Measurements from ENCODE around the gene KREMEN1.

Gene KREMEN1

DNA sequence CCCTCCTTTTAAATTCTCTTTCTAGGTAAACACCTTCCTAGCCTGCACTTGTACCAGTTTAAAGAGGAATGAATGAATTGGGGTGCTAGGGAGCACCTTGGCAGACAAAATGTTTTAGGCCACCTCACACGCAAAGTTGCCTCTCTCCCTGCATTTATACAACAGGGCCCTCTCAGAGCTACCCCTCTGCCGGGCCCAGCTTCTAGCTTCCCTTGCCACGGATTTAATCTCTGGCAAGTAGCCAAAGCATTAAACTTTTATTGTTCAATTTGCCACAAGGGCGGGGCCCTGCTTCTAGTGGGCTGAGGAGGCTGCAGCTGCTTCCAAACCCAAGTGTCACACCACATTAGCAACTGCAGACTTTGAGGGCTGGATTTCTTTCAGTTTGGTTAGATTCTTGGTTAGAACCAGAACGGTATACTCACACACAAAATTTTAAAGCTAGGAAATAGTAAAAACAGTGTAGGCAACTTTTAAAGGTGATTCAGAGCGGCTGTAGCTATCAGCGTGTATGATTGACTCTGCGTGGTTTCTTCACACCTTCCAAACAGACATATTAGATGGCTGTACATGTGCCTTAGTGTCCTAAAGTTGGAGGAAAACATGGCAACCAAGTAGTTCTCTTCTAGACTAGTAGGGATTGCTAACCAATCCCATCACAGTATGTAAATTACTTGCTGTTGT is 6.5 kb downstream of the KREMEN1 start:
- H3K27me3 ChIP-seq (ENCODE audit: insufficient read depth, poor library complexity, severe bottlenecking) = peaks cover 13% of the 10 kb centered on the region
- TF ChIP-seq SPI1 (IDR thresholded peaks at IDR 0.05; ENCODE audit: borderline replicate concordance, low read depth) (no peak), POLR2AphosphoS5 (IDR thresholded peaks at IDR 0.05; ENCODE audit: low read depth) (no peak), GABPA (IDR thresholded peaks at IDR 0.05; ENCODE audit: low read depth) (no peak)
- TF ChIP-seq, protein P1, sequence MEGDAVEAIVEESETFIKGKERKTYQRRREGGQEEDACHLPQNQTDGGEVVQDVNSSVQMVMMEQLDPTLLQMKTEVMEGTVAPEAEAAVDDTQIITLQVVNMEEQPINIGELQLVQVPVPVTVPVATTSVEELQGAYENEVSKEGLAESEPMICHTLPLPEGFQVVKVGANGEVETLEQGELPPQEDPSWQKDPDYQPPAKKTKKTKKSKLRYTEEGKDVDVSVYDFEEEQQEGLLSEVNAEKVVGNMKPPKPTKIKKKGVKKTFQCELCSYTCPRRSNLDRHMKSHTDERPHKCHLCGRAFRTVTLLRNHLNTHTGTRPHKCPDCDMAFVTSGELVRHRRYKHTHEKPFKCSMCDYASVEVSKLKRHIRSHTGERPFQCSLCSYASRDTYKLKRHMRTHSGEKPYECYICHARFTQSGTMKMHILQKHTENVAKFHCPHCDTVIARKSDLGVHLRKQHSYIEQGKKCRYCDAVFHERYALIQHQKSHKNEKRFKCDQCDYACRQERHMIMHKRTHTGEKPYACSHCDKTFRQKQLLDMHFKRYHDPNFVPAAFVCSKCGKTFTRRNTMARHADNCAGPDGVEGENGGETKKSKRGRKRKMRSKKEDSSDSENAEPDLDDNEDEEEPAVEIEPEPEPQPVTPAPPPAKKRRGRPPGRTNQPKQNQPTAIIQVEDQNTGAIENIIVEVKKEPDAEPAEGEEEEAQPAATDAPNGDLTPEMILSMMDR (IDR thresholded peaks at IDR 0.05; ENCODE audit: insufficient read depth, low read length) = no peak
- TF ChIP-seq, protein P2, sequence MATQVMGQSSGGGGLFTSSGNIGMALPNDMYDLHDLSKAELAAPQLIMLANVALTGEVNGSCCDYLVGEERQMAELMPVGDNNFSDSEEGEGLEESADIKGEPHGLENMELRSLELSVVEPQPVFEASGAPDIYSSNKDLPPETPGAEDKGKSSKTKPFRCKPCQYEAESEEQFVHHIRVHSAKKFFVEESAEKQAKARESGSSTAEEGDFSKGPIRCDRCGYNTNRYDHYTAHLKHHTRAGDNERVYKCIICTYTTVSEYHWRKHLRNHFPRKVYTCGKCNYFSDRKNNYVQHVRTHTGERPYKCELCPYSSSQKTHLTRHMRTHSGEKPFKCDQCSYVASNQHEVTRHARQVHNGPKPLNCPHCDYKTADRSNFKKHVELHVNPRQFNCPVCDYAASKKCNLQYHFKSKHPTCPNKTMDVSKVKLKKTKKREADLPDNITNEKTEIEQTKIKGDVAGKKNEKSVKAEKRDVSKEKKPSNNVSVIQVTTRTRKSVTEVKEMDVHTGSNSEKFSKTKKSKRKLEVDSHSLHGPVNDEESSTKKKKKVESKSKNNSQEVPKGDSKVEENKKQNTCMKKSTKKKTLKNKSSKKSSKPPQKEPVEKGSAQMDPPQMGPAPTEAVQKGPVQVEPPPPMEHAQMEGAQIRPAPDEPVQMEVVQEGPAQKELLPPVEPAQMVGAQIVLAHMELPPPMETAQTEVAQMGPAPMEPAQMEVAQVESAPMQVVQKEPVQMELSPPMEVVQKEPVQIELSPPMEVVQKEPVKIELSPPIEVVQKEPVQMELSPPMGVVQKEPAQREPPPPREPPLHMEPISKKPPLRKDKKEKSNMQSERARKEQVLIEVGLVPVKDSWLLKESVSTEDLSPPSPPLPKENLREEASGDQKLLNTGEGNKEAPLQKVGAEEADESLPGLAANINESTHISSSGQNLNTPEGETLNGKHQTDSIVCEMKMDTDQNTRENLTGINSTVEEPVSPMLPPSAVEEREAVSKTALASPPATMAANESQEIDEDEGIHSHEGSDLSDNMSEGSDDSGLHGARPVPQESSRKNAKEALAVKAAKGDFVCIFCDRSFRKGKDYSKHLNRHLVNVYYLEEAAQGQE (IDR thresholded peaks at IDR 0.05; ENCODE audit: insufficient replicate concordance, low read depth) = no peak
- H3K4me3 ChIP-seq (replicated peaks; ENCODE audit: insufficient read depth, low read length) = no peak overlapping the region
- DNase-seq (ENCODE audit: low read depth in 1 of 2, low spot score in 1 of 2) = no peak
- no peak overlapping the region for H3K27ac ChIP-seq (replicated peaks)

DNA sequence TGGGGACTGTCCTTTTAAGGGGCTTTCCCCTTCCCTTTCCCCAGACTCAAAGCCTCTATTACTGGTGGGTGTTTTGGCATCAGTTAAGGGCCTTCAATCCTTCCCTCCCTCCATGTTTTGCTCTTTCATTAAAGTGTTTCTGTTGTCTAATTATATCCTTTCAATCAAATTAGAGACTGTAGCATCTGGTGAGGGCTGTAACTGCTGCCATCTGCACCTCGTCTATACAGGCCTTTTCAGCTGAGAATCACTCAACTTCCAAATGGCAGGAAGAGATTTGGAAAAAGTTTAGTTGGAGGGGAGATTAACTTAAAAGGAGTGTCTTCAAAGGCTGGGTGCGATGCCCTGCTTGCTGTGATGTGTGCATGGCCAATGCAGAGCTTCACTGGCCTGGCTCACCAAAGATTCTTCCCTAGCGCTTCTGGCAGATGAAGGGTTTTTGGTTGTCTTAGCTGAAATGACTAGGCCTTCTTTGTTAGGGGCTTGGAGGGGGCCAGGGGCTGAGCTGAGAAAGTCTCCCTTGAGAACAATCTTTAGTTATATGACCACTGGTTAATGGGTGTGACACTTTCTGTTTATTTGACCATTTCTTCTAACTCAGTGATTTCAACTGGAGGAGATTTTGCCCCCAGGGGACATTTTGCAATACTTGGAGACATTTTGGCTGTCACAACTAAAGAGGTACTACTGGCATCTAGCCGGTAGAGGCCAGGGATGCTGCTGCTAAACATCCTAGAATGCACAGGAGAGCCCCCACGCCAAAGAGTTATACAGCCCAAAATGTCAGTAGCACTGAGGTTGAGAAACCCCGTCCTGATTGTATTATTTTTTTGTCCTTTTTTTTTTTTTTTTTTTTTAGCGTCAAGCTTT is 7.5 kb downstream of the KREMEN1 start:
- no peak overlapping the region for H3K4me3 ChIP-seq (replicated peaks; ENCODE audit: insufficient read depth, low read length)
- DNase-seq (ENCODE audit: low read depth in 1 of 2, low spot score in 1 of 2) = no peak
- peaks cover 4% of the 10 kb centered on the region for H3K27me3 ChIP-seq (ENCODE audit: insufficient read depth, poor library complexity, severe bottlenecking)
- H3K27ac ChIP-seq (replicated peaks) = no peak overlapping the region
- TF ChIP-seq, protein P2 (IDR thresholded peaks at IDR 0.05; ENCODE audit: insufficient replicate concordance, low read depth) = no peak
- TF ChIP-seq GABPA (IDR thresholded peaks at IDR 0.05; ENCODE audit: low read depth) = no peak
- TF ChIP-seq, protein P1 (IDR thresholded peaks at IDR 0.05; ENCODE audit: insufficient read depth, low read length) = no peak
- no peak for TF ChIP-seq SPI1 (IDR thresholded peaks at IDR 0.05; ENCODE audit: borderline replicate concordance, low read depth)
- TF ChIP-seq POLR2AphosphoS5 (IDR thresholded peaks at IDR 0.05; ENCODE audit: low read depth) = no peak

DNA sequence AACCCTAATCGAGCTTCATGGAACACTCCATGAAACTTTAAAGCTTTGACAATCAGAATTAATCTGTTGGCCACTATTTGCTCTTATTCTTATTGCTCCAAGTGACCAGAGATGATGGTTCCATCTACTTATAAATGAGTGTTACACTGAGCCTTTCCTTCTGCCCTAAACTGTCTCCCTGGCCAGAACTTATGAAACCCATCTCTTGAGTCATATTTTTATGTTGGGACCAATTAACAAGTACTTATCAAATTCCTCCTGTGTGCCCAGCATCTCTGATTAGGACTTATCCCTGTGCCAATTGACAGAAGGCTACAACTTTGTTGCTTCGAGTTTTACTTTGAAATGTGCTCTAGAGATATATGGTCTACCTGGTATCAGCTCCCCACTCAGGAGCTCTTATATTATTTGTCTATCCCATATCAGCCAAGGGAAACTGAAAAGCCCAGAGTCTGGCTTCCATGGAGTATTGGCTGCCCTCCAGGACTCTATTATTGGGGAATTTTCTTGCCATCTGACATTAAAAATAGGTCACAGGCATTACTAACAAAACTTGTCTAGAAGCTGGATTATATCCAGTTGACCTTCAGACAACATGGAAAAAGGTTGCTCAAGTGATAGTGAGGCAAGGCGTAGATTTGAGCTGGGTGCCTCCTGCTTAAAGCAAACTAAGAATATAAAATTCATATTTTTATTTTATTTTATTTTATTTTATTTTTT is 8.8 kb downstream of the KREMEN1 start:
- H3K27me3 ChIP-seq (ENCODE audit: insufficient read depth, poor library complexity, severe bottlenecking) = no peaks in the 10 kb centered on the region
- TF ChIP-seq POLR2AphosphoS5 (IDR thresholded peaks at IDR 0.05; ENCODE audit: low read depth) = no peak
- no peak for TF ChIP-seq SPI1 (IDR thresholded peaks at IDR 0.05; ENCODE audit: borderline replicate concordance, low read depth)
- TF ChIP-seq, protein P2 (IDR thresholded peaks at IDR 0.05; ENCODE audit: insufficient replicate concordance, low read depth) = no peak
- TF ChIP-seq GABPA (IDR thresholded peaks at IDR 0.05; ENCODE audit: low read depth) = no peak
- TF ChIP-seq, protein P1 (IDR thresholded peaks at IDR 0.05; ENCODE audit: insufficient read depth, low read length) = no peak
- no peak overlapping the region for H3K4me3 ChIP-seq (replicated peaks; ENCODE audit: insufficient read depth, low read length)
- DNase-seq (ENCODE audit: low read depth in 1 of 2, low spot score in 1 of 2) = no peak
- no peak overlapping the region for H3K27ac ChIP-seq (replicated peaks)

All from HL-60 (cell line).